HT1080 (cell line): ENCODE data around the gene NCSTN. TPM values are rescaled to one million over a fixed set of nuclear protein-coding genes. Genes with fewer than 3 reads are reported as not detected.

Source experiments
- DNase-seq: peaks from one replicate; pipeline ENCODE4 v3.0.0-alpha.2; 2015; ENCODE audit warnings: low read depth
- small RNA-seq: library from RNA; depleted of rRNA; stranded (forward); fragments of <200 nt; gene quantifications from one replicate; pipeline ENCODE3, GENCODE V24; 2014
- total RNA-seq: library from RNA; depleted of rRNA; stranded (reverse); fragments of >200 nt; shearing (Covaris generic); gene quantifications from 2 replicates; pipeline ENCODE4 v1.2.3, GENCODE V29; 2014; rRNA removed

The NCSTN gene
- total RNA-seq, 1 experiment from 2014 or later = 49.0 TPM

GRCh38 chr1:160404094-160404493 is 60.9 kb downstream of the NCSTN start:
- DNase-seq = no peak

GRCh38 chr1:160405331-160405877 is 62.2 kb downstream of the NCSTN start:
- DNase-seq = no peak

- no peak for DNase-seq
Observed at GRCh38 chr1:160406131-160406968, 63.2 kb downstream of the NCSTN start.

- peak; percentile 77 for DNase-seq
Observed at GRCh38 chr1:160407839-160408801, 64.9 kb downstream of the NCSTN start.

Small RNA genes within 50 kb of the gene (small RNA-seq; reads per million reads assigned to genes)
- gene RF00019 = not detected
- 0.18 reads per million for gene RNU4-42P

Other genes starting within 250 kb of the NCSTN start
- gene IGSF8, start 244.8 kb upstream of the NCSTN start, total RNA-seq = 17.5 and 18.0 TPM in 2 replicates
- gene ATP1A2, start 227.6 kb upstream of the NCSTN start, total RNA-seq = not detected in 2 replicates
- not detected in 2 replicates for gene ATP1A4, start 191.8 kb upstream of the NCSTN start, total RNA-seq
- gene CASQ1, start 152.8 kb upstream of the NCSTN start, total RNA-seq = not detected in 2 replicates
- gene PEA15, start 138.0 kb upstream of the NCSTN start, total RNA-seq = 129 and 187 TPM in 2 replicates
- gene DCAF8, start 80.8 kb upstream of the NCSTN start, total RNA-seq = 47.6 and 56.9 TPM in 2 replicates
- gene PEX19, start 58.2 kb upstream of the NCSTN start, total RNA-seq = 26.9 and 27.6 TPM in 2 replicates
- 115 and 133 TPM in 2 replicates for gene COPA, start 133 bp upstream of the NCSTN start, total RNA-seq
- gene NHLH1, start 23.7 kb downstream of the NCSTN start, total RNA-seq = 0.18 TPM in 1 of 2 replicates, not detected in the other
- 2.1 and 2.5 TPM in 2 replicates for gene VANGL2, start 57.2 kb downstream of the NCSTN start, total RNA-seq
- gene SLAMF6, start 179.9 kb downstream of the NCSTN start, total RNA-seq = not detected in 2 replicates
- gene CD84, start 236.1 kb downstream of the NCSTN start, total RNA-seq = not detected in 2 replicates